HG03095 (cell line): Measurements from ENCODE around the gene USP30.
"Not testable (repeated sequence)": the region's sequence is repeated elsewhere in the genome, so short reads cannot be mapped to it uniquely, and the experiment has no call there.

Source experiments
- ATAC-seq: cut with Tn5 transposase; IDR thresholded peaks from one replicate; pipeline ENCODE4 v1.9.1; 2021; ENCODE audit warnings: moderate library complexity; ENCODE audit not compliant: unreplicated experiment

USP30 gene

GRCh38 chr12:109052097-109052413 is 321 bp upstream of the USP30 start:
- no peak for ATAC-seq

GRCh38 chr12:109053382-109054123 is 1.2 kb downstream of the USP30 start:
- no peak for ATAC-seq

- not testable (repeated sequence) for ATAC-seq
Observed at GRCh38 chr12:109054124-109054513, 1.7 kb downstream of the USP30 start.

GRCh38 chr12:109054520-109054919 is 2.1 kb downstream of the USP30 start:
- ATAC-seq = no peak

GRCh38 chr12:109056891-109057290 is 4.5 kb downstream of the USP30 start:
- ATAC-seq = no peak

GRCh38 chr12:109057376-109057775 is 5.0 kb downstream of the USP30 start:
- ATAC-seq = no peak

- no peak for ATAC-seq
Observed at GRCh38 chr12:109058773-109059172, 6.4 kb downstream of the USP30 start.

- ATAC-seq = no peak
Observed at GRCh38 chr12:109064143-109064542, 11.8 kb downstream of the USP30 start.

GRCh38 chr12:109065154-109065852 is 12.9 kb downstream of the USP30 start:
- no peak for ATAC-seq

GRCh38 chr12:109065853-109066193 is 13.4 kb downstream of the USP30 start:
- ATAC-seq = no peak

GRCh38 chr12:109069307-109070271 is 17.2 kb downstream of the USP30 start:
- no peak for ATAC-seq

GRCh38 chr12:109074866-109075265 is 22.5 kb downstream of the USP30 start:
- no peak for ATAC-seq

GRCh38 chr12:109082751-109083150 is 30.4 kb downstream of the USP30 start:
- no peak for ATAC-seq

GRCh38 chr12:109084425-109084824 is 32.0 kb downstream of the USP30 start:
- no peak for ATAC-seq

- no peak for ATAC-seq
Observed at GRCh38 chr12:109085590-109085989, 33.2 kb downstream of the USP30 start.

- no peak for ATAC-seq
Observed at GRCh38 chr12:109087250-109087649, 34.9 kb downstream of the USP30 start.

GRCh38 chr12:109088818-109089217 is 36.4 kb downstream of the USP30 start:
- ATAC-seq = no peak

- ATAC-seq = no peak
Observed at GRCh38 chr12:109089683-109090082, 37.3 kb downstream of the USP30 start.

- ATAC-seq = no peak
Observed at GRCh38 chr12:109092497-109093021, 40.2 kb downstream of the USP30 start.

GRCh38 chr12:109093022-109093918 is 40.9 kb downstream of the USP30 start, which contains the start of gene ALKBH2:
TSS of gene ALKBH2 (minus strand) at chr12:109093472. CDS start at chr12:109092786, 686 bp downstream.
- peak; percentile 63 for ATAC-seq
